ENCODE data around the gene MBD2.

DNA sequence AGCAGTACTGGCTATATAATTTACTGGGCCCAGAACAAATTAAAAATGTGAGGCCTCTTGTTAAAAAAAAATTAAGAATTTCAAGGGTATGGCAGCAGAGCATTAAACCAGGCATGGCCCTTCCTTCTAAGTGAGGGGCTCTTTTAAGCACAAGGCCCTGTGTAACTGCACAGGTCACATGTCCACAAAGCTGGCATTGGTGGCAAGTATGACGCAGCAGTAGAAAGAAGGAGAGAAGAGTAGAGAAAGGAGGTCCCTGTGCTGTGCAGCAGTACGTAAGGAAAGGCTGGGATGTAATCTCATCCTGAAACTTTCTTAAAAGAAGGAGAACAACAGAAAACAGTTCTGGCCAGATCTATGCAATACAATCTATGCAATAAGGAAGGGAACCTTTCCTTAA is 51.2 kb downstream of the MBD2 start:
- TF ChIP-seq POLR2A (IDR thresholded peaks at IDR 0.05) = no peak
- TF ChIP-seq, protein P1, sequence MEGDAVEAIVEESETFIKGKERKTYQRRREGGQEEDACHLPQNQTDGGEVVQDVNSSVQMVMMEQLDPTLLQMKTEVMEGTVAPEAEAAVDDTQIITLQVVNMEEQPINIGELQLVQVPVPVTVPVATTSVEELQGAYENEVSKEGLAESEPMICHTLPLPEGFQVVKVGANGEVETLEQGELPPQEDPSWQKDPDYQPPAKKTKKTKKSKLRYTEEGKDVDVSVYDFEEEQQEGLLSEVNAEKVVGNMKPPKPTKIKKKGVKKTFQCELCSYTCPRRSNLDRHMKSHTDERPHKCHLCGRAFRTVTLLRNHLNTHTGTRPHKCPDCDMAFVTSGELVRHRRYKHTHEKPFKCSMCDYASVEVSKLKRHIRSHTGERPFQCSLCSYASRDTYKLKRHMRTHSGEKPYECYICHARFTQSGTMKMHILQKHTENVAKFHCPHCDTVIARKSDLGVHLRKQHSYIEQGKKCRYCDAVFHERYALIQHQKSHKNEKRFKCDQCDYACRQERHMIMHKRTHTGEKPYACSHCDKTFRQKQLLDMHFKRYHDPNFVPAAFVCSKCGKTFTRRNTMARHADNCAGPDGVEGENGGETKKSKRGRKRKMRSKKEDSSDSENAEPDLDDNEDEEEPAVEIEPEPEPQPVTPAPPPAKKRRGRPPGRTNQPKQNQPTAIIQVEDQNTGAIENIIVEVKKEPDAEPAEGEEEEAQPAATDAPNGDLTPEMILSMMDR (IDR thresholded peaks at IDR 0.05) = no peak

Data from right lobe of liver (tissue), 4 donors.